ENCODE results near the gene MEIS2.

The MEIS2 gene

DNA sequence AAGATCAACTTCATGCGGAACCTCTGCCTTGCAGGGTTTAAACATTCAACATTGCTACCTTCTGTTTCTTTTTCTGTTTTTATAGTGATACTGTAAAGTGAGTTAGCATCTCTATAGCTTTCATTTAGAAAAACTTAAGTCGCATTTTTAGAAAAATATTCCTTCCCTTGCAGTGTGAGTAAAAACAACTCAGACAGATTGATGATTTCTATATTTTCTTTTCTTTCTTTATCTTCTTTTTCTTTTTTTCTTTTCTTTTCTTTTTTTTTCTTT, 2.8 kb upstream of the MEIS2 start:
- ATAC-seq (ENCODE audit: insufficient read depth, low read depth) (no peak), DNase-seq (no peak)
- Histone ChIP-seq H3K4me3 (ENCODE audit: low read depth in 1 of 2, low read length in 2 of 2) (no peak overlapping the region), H4K20me1 (ENCODE audit: insufficient read depth, low read length) (no peaks in the 10 kb centered on the region), H3K27ac (ENCODE audit: low read length) (no peak overlapping the region), H3K9ac (ENCODE audit: low read depth, low read length) (no peak overlapping the region), H3K4me1 (ENCODE audit: insufficient read depth, low read length) (no peaks in the 10 kb centered on the region), H3K79me2 (ENCODE audit: insufficient read depth, low read length) (no peaks in the 10 kb centered on the region), H3K36me3 (ENCODE audit: insufficient read depth, low read length) (no peaks in the 10 kb centered on the region), H3K4me2 (ENCODE audit: insufficient read depth, low read length) (no peak overlapping the region), H3K9me3 (ENCODE audit: insufficient read depth, low read length, severe bottlenecking) (no peaks in the 10 kb centered on the region), H2AFZ (ENCODE audit: low read depth, low read length) (no peak overlapping the region), H3K27me3 (ENCODE audit: insufficient read depth, low read length, poor library complexity) (no peaks in the 10 kb centered on the region)
- TF ChIP-seq EZH2 (IDR thresholded peaks at IDR 0.05; ENCODE audit: borderline replicate concordance, low read depth, low read length, severe bottlenecking) (no peak), CTCF (IDR thresholded peaks at IDR 0.05; ENCODE audit: borderline replicate concordance, extremely low read depth, low read length, poor library complexity, severe bottlenecking) (no peak)

GRCh38 chr15:37102305-37103162, 2.2 kb upstream of the MEIS2 start:
- H3K79me2 ChIP-seq (ENCODE audit: insufficient read depth, low read length) = no peaks in the 10 kb centered on the region
- TF ChIP-seq CTCF (IDR thresholded peaks at IDR 0.05; ENCODE audit: borderline replicate concordance, extremely low read depth, low read length, poor library complexity, severe bottlenecking) = no peak
- no peak for TF ChIP-seq EZH2 (IDR thresholded peaks at IDR 0.05; ENCODE audit: borderline replicate concordance, low read depth, low read length, severe bottlenecking)
- no peaks in the 10 kb centered on the region for H3K27me3 ChIP-seq (ENCODE audit: insufficient read depth, low read length, poor library complexity)
- H3K36me3 ChIP-seq (ENCODE audit: insufficient read depth, low read length) = no peaks in the 10 kb centered on the region
- no peak overlapping the region for H3K4me3 ChIP-seq (ENCODE audit: low read depth in 1 of 2, low read length in 2 of 2)
- ATAC-seq (ENCODE audit: insufficient read depth, low read depth) (no peak), DNase-seq (no peak)
- no peaks in the 10 kb centered on the region for H3K9me3 ChIP-seq (ENCODE audit: insufficient read depth, low read length, severe bottlenecking)
- H3K4me1 ChIP-seq (ENCODE audit: insufficient read depth, low read length) = no peaks in the 10 kb centered on the region
- H3K9ac ChIP-seq (ENCODE audit: low read depth, low read length) = no peak overlapping the region
- H4K20me1 ChIP-seq (ENCODE audit: insufficient read depth, low read length) = no peaks in the 10 kb centered on the region
- H2AFZ ChIP-seq (ENCODE audit: low read depth, low read length) = no peak overlapping the region
- H3K4me2 ChIP-seq (ENCODE audit: insufficient read depth, low read length) = no peak overlapping the region
- no peak overlapping the region for H3K27ac ChIP-seq (ENCODE audit: low read length)

DNA sequence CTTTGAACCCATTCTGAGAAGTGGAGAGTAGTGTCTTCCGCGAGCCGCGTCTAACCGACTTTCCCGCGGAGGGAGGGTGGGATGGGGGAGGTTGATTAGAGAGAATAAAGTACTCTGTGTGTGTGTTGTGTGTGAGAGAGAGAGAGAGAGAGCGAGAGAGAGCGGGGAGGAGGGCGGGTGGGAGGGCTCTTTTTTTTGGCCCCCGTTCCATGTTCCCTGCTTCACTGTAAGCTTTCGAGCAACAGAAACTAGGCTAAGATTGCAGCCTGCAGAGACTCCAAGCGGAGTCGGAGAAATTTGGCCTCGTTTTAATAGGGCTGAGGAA, 1.6 kb upstream of the MEIS2 start:
- Histone ChIP-seq H4K20me1 (ENCODE audit: insufficient read depth, low read length) (no peaks in the 10 kb centered on the region), H3K9me3 (ENCODE audit: insufficient read depth, low read length, severe bottlenecking) (no peaks in the 10 kb centered on the region), H3K27ac (ENCODE audit: low read length) (no peak overlapping the region), H2AFZ (ENCODE audit: low read depth, low read length) (no peak overlapping the region), H3K4me1 (ENCODE audit: insufficient read depth, low read length) (no peaks in the 10 kb centered on the region), H3K4me2 (ENCODE audit: insufficient read depth, low read length) (no peak overlapping the region), H3K79me2 (ENCODE audit: insufficient read depth, low read length) (no peaks in the 10 kb centered on the region), H3K36me3 (ENCODE audit: insufficient read depth, low read length) (no peaks in the 10 kb centered on the region), H3K9ac (ENCODE audit: low read depth, low read length) (no peak overlapping the region), H3K27me3 (ENCODE audit: insufficient read depth, low read length, poor library complexity) (no peaks in the 10 kb centered on the region), H3K4me3 (ENCODE audit: low read depth in 1 of 2, low read length in 2 of 2) (no peak overlapping the region)
- TF ChIP-seq CTCF (IDR thresholded peaks at IDR 0.05; ENCODE audit: borderline replicate concordance, extremely low read depth, low read length, poor library complexity, severe bottlenecking) = no peak
- TF ChIP-seq EZH2 (IDR thresholded peaks at IDR 0.05; ENCODE audit: borderline replicate concordance, low read depth, low read length, severe bottlenecking) = no peak
- ATAC-seq (ENCODE audit: insufficient read depth, low read depth) (no peak), DNase-seq (no peak)

GRCh38 chr15:37100966-37101215, 542 bp upstream of the MEIS2 start:
- no peak for TF ChIP-seq EZH2 (IDR thresholded peaks at IDR 0.05; ENCODE audit: borderline replicate concordance, low read depth, low read length, severe bottlenecking)
- TF ChIP-seq CTCF (IDR thresholded peaks at IDR 0.05; ENCODE audit: borderline replicate concordance, extremely low read depth, low read length, poor library complexity, severe bottlenecking) = no peak
- no peak for DNase-seq
- Histone ChIP-seq H3K9ac (ENCODE audit: low read depth, low read length) (no peak overlapping the region), H4K20me1 (ENCODE audit: insufficient read depth, low read length) (no peaks in the 10 kb centered on the region), H3K9me3 (ENCODE audit: insufficient read depth, low read length, severe bottlenecking) (no peaks in the 10 kb centered on the region), H3K4me3 (ENCODE audit: low read depth in 1 of 2, low read length in 2 of 2) (no peak overlapping the region), H3K27ac (ENCODE audit: low read length) (no peak overlapping the region), H3K27me3 (ENCODE audit: insufficient read depth, low read length, poor library complexity) (no peaks in the 10 kb centered on the region), H3K79me2 (ENCODE audit: insufficient read depth, low read length) (no peaks in the 10 kb centered on the region), H3K4me1 (ENCODE audit: insufficient read depth, low read length) (no peaks in the 10 kb centered on the region), H2AFZ (ENCODE audit: low read depth, low read length) (no peak overlapping the region), H3K4me2 (ENCODE audit: insufficient read depth, low read length) (no peak overlapping the region), H3K36me3 (ENCODE audit: insufficient read depth, low read length) (no peaks in the 10 kb centered on the region)
- no peak for ATAC-seq (ENCODE audit: insufficient read depth, low read depth)

All from DND-41 (cell line).